HCT116 (cell line): ENCODE results near the gene IL1RAPL1. TPM values are rescaled to one million over a fixed set of nuclear protein-coding genes. Genes with fewer than 3 reads are reported as not detected.

Experiments
- ATAC-seq: fragments of 200-7000 bp; cut with Tn5 transposase; 2 replicates; pipeline ENCODE4 v1.9.1; 2020; ENCODE audit warnings: mild to moderate bottlenecking, moderate library complexity
- BruUV-seq: library from RNA; stranded (reverse); fragments of 400-500 nt; replicated peaks from 2 replicates; lab custom pipeline; 2021; lab: Mats Ljungman, UMichigan
- CTCF ChIA-PET: fragments of 300-600 bp; sonication (Branson Sonifier 250); formaldehyde crosslinking; loops from one replicate; lab custom pipeline; 2021; ENCODE audit warnings: antibody characterized with exemption; lab: Charles Lee
- POLR2A ChIA-PET: fragments of 300-600, 350-600 bp; sonication (Branson Sonifier 250); formaldehyde crosslinking; loops from one replicate; lab custom pipeline; 2021; ENCODE audit warnings: antibody characterized with exemption; lab: Charles Lee
- RAD21 ChIA-PET, 2 experiments: fragments of 300-600 bp; sonication (Branson Sonifier 250); formaldehyde crosslinking; loops; one replicate each; lab custom pipeline; 2023; ENCODE audit warnings: low total read pairs in 2 of 2; ENCODE audit not compliant: uncharacterized antibody in 2 of 2, unreplicated experiment in 2 of 2, low non-redundant PET in 1 of 2; lab: Charles Lee
- DNase-seq: peaks from one replicate; pipeline ENCODE4 v3.0.0-alpha.2; 2010; ENCODE audit warnings: low read depth, low spot score
- H2AFZ ChIP-seq: fragments of 200-600 bp; shearing (Covaris generic), sonication (generic); 2 replicates; pipeline ENCODE4 v1.6.1; 2017; ENCODE audit warnings: low read depth, mixed run types, mixed read lengths, antibody characterized with exemption, low read length; ENCODE audit not compliant: poor library complexity, severe bottlenecking
- H3K27ac ChIP-seq: 2 replicates; pipeline ENCODE4 v1.5.1; 2012; ENCODE audit warnings: low read depth, low read length
- H3K27me3 ChIP-seq: fragments of 200-600 bp; sonication (generic); 2 replicates; pipeline ENCODE4 v1.6.1; 2016; ENCODE audit warnings: mixed run types, low read length, mixed read lengths; ENCODE audit not compliant: insufficient read depth
- H3K36me3 ChIP-seq, 2 experiments: fragments of 200-500 bp in 1 of 2; fragments of 200-600 bp in 1 of 2; sonication (Bioruptor generic) in 1 of 2; sonication (generic) in 1 of 2; 2 replicates each; pipeline versions ENCODE4 v1.5.1 to v1.6.1; 2014 to 2016; ENCODE audit warnings: low read length in 2 of 2, inconsistent platforms in 1 of 2, mixed read lengths in 1 of 2, mixed run types in 1 of 2; ENCODE audit not compliant: insufficient read depth in 2 of 2, control insufficient read depth in 1 of 2
- H3K4me1 ChIP-seq, 2 experiments: fragments of 200-600 bp in 1 of 2; sonication (generic) in 1 of 2; 2 replicates each; pipeline versions ENCODE4 v1.5.1 to v1.6.1; 2012 to 2017; ENCODE audit warnings: low read length in 2 of 2, inconsistent platforms in 1 of 2, mild to moderate bottlenecking in 1 of 2, mixed read lengths in 1 of 2, mixed run types in 1 of 2, moderate library complexity in 1 of 2; ENCODE audit not compliant: insufficient read depth in 2 of 2, control insufficient read depth in 1 of 2
- H3K4me2 ChIP-seq: fragments of 200-600 bp; sonication (generic); 2 replicates; pipeline ENCODE4 v1.6.1; 2017; ENCODE audit warnings: mixed run types, low read length, mixed read lengths
- H3K4me3 ChIP-seq, 2 experiments: fragments of 200-600 bp in 1 of 2; sonication (generic) in 1 of 2; replicated peaks in 1 of 2; 2 replicates each; pipeline ENCODE4 v1.5.1; 2011 to 2016; ENCODE audit warnings: low read length in 2 of 2, control low read depth in 1 of 2, low read depth in 1 of 2, mild to moderate bottlenecking in 1 of 2, mixed read lengths in 1 of 2, mixed run types in 1 of 2
- H3K79me2 ChIP-seq: fragments of 200-600 bp; sonication (generic); 2 replicates; pipeline ENCODE4 v1.6.1; 2017; ENCODE audit warnings: mild to moderate bottlenecking, mixed run types, low read length, moderate library complexity, mixed read lengths; ENCODE audit not compliant: insufficient read depth
- H3K9ac ChIP-seq: fragments of 200-600 bp; sonication (generic); 2 replicates; pipeline ENCODE4 v1.6.1; 2016; ENCODE audit warnings: low read length, mixed read lengths
- H3K9me2 ChIP-seq: fragments of 200-600 bp; sonication (generic), shearing (Covaris generic); 2 replicates; pipeline ENCODE4 v1.6.1; 2017; ENCODE audit warnings: mixed run types, mild to moderate bottlenecking, moderate library complexity; ENCODE audit not compliant: insufficient read depth
- H3K9me3 ChIP-seq, 2 experiments: fragments of 200-500 bp in 1 of 2; fragments of 200-600 bp in 1 of 2; sonication (Bioruptor generic) in 1 of 2; sonication (generic) in 1 of 2; 2 replicates each; pipeline ENCODE4 v1.6.1; 2014 to 2017; ENCODE audit warnings: low read length in 2 of 2, mixed read lengths in 2 of 2, inconsistent platforms in 1 of 2, low read depth in 1 of 2, mild to moderate bottlenecking in 1 of 2, mixed run types in 1 of 2, moderate library complexity in 1 of 2; ENCODE audit not compliant: control insufficient read depth in 1 of 2, insufficient read depth in 1 of 2
- H4K20me1 ChIP-seq: fragments of 200-600 bp; sonication (generic), shearing (Covaris generic); 2 replicates; pipeline ENCODE4 v1.6.1; 2017; ENCODE audit warnings: mixed run types, mild to moderate bottlenecking, moderate library complexity; ENCODE audit not compliant: insufficient read depth
- CBX3 ChIP-seq: IDR thresholded peaks from 2 replicates; pipeline ENCODE4 v1.6.1; 2012; ENCODE audit warnings: low read depth
- CEBPB ChIP-seq: IDR thresholded peaks from 2 replicates; pipeline ENCODE4 v1.6.1; 2012; ENCODE audit warnings: low read depth
- EZH2 ChIP-seq: fragments of 200-600 bp; sonication (generic); IDR thresholded peaks from 2 replicates; pipeline ENCODE4 v1.6.1; 2017; ENCODE audit warnings: antibody characterized with exemption, mixed run types
- EZH2phosphoT487 ChIP-seq: fragments of 200-600 bp; IDR thresholded peaks from 2 replicates; pipeline ENCODE4 v1.6.1; 2018; ENCODE audit warnings: antibody characterized with exemption, borderline replicate concordance
- JUND ChIP-seq: IDR thresholded peaks from 2 replicates; pipeline ENCODE4 v1.6.1; 2012
- POLR2A ChIP-seq: IDR thresholded peaks from 2 replicates; pipeline ENCODE4 v1.7.0; 2011; ENCODE audit warnings: borderline replicate concordance; ENCODE audit not compliant: insufficient read depth, insufficient read length; ENCODE audit errors: extremely low read depth
- POLR2AphosphoS5 ChIP-seq: IDR thresholded peaks from 2 replicates; pipeline ENCODE4 v1.6.1; 2011; ENCODE audit warnings: mild to moderate bottlenecking, low read depth, low read length, moderate library complexity
- SP1 ChIP-seq: IDR thresholded peaks from 2 replicates; pipeline ENCODE4 v1.6.1; 2012; ENCODE audit warnings: low read depth
- SRF ChIP-seq: IDR thresholded peaks from 2 replicates; pipeline ENCODE4 v1.6.1; 2012; ENCODE audit warnings: low read depth
- ZNF274 ChIP-seq: fragments of 200-500 bp; sonication (Bioruptor generic); IDR thresholded peaks from 2 replicates; pipeline ENCODE4 v1.6.1; 2014; ENCODE audit warnings: mild to moderate bottlenecking, low read depth, low read length, inconsistent platforms
- intact Hi-C: fragments of 100-400 bp; cut with micrococcal nuclease; formaldehyde crosslinking; loops from 2 replicates; pipeline ENCODE4 v1.10.0; 2022
- total RNA-seq: library from RNA; stranded (reverse); gene quantifications from one replicate; pipeline ENCODE4 v1.2.1, GENCODE V29; 2021; ENCODE audit not compliant: unreplicated experiment
- TF ChIP-seq, protein P1 (sequence below): IDR thresholded peaks from 2 replicates; pipeline ENCODE4 v1.6.1; 2012; ENCODE audit warnings: low read depth

IL1RAPL1 gene
- total RNA-seq, 1 experiment from 2014 or later, result 2.8 TPM

- H4K20me1 ChIP-seq, result no peaks in the 10 kb centered on the region
- no peaks in the 10 kb centered on the region for H3K9me2 ChIP-seq
- H3K9ac ChIP-seq, result no peak overlapping the region
- H3K4me1 ChIP-seq, result no peaks in the 10 kb centered on the region; a peak in 1 of 4 replicates
- BruUV-seq, result no TSS peak
- no peak for DNase-seq
- H3K36me3 ChIP-seq, result no peaks in the 10 kb centered on the region
- ChIA-PET POLR2A (no interaction called here), CTCF (no interaction called here), RAD21 (no interaction called here)
- no peaks in the 10 kb centered on the region for H3K27me3 ChIP-seq
- H2AFZ ChIP-seq, result no peak overlapping the region
- intact Hi-C loops, result no loop called here
- no peaks in the 10 kb centered on the region for H3K79me2 ChIP-seq
- no peaks in the 10 kb centered on the region for H3K9me3 ChIP-seq
- H3K4me2 ChIP-seq, result no peak overlapping the region
- no peak for ATAC-seq
- TF ChIP-seq, protein P1, sequence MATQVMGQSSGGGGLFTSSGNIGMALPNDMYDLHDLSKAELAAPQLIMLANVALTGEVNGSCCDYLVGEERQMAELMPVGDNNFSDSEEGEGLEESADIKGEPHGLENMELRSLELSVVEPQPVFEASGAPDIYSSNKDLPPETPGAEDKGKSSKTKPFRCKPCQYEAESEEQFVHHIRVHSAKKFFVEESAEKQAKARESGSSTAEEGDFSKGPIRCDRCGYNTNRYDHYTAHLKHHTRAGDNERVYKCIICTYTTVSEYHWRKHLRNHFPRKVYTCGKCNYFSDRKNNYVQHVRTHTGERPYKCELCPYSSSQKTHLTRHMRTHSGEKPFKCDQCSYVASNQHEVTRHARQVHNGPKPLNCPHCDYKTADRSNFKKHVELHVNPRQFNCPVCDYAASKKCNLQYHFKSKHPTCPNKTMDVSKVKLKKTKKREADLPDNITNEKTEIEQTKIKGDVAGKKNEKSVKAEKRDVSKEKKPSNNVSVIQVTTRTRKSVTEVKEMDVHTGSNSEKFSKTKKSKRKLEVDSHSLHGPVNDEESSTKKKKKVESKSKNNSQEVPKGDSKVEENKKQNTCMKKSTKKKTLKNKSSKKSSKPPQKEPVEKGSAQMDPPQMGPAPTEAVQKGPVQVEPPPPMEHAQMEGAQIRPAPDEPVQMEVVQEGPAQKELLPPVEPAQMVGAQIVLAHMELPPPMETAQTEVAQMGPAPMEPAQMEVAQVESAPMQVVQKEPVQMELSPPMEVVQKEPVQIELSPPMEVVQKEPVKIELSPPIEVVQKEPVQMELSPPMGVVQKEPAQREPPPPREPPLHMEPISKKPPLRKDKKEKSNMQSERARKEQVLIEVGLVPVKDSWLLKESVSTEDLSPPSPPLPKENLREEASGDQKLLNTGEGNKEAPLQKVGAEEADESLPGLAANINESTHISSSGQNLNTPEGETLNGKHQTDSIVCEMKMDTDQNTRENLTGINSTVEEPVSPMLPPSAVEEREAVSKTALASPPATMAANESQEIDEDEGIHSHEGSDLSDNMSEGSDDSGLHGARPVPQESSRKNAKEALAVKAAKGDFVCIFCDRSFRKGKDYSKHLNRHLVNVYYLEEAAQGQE, result no peak
- no peak for TF ChIP-seq POLR2AphosphoS5
- TF ChIP-seq, all 23 proteins: peak for 0
- Histone ChIP-seq H3K27ac (no peak overlapping the region), H3K4me3 (no peak overlapping the region)
These were observed 484.5 kb downstream of the IL1RAPL1 start for GRCh38 chrX:29071525-29072320.

GRCh38 chrX:29082558-29082957 lies 495.3 kb downstream of the IL1RAPL1 start:
- Histone ChIP-seq H3K27ac (no peak overlapping the region), H3K36me3 (no peaks in the 10 kb centered on the region), H3K4me1 (no peaks in the 10 kb centered on the region), H4K20me1 (no peaks in the 10 kb centered on the region), H3K4me2 (no peak overlapping the region), H3K4me3 (no peak overlapping the region), H3K9ac (no peak overlapping the region), H3K9me3 (no peaks in the 10 kb centered on the region), H3K9me2 (no peaks in the 10 kb centered on the region), H3K27me3 (no peaks in the 10 kb centered on the region), H2AFZ (no peak overlapping the region), H3K79me2 (no peaks in the 10 kb centered on the region)
- DNase-seq (no peak), ATAC-seq (no peak)
- ChIA-PET POLR2A (no interaction called here), CTCF (no interaction called here), RAD21 (no interaction called here)
- BruUV-seq, result no TSS peak
- TF ChIP-seq SP1, result no peak
- TF ChIP-seq EZH2phosphoT487, result no peak
- no peak for TF ChIP-seq POLR2A
- TF ChIP-seq ZNF274, result no peak
- no peak for TF ChIP-seq JUND
- TF ChIP-seq EZH2, result no peak
- no peak for TF ChIP-seq CBX3
- no peak for TF ChIP-seq CEBPB
- no peak for TF ChIP-seq SRF
- no peak for TF ChIP-seq POLR2AphosphoS5
- intact Hi-C loops, result no loop called here
